ENCODE measurements around the gene ZNF493.

DNA sequence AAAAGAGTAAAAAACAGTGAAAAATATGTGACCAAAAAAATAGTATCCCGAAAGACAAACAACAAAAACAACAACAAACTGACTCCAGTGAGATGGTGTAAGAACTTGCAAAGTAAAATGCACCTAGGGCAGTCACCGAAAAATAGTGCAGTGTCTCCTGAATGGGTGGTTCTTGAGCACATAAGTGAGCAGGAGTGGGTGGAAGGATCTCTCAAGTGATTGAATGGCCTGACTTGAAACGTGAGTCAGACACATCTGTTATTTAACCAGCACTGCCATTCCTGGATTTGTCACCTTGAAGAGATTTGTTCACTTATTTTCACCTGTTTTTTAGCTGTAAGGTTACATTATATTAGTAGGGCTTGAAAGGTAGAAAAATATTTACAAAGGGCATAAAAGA, 34.6 kb upstream of the ZNF493 start:
- TF ChIP-seq POLR2AphosphoS5 (IDR thresholded peaks at IDR 0.05) (no peak), POLR2A (IDR thresholded peaks at IDR 0.05) (no peak), EP300 (IDR thresholded peaks at IDR 0.05) (no peak)
- TF ChIP-seq, protein P1, sequence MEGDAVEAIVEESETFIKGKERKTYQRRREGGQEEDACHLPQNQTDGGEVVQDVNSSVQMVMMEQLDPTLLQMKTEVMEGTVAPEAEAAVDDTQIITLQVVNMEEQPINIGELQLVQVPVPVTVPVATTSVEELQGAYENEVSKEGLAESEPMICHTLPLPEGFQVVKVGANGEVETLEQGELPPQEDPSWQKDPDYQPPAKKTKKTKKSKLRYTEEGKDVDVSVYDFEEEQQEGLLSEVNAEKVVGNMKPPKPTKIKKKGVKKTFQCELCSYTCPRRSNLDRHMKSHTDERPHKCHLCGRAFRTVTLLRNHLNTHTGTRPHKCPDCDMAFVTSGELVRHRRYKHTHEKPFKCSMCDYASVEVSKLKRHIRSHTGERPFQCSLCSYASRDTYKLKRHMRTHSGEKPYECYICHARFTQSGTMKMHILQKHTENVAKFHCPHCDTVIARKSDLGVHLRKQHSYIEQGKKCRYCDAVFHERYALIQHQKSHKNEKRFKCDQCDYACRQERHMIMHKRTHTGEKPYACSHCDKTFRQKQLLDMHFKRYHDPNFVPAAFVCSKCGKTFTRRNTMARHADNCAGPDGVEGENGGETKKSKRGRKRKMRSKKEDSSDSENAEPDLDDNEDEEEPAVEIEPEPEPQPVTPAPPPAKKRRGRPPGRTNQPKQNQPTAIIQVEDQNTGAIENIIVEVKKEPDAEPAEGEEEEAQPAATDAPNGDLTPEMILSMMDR (IDR thresholded peaks at IDR 0.05), result no peak

All from gastroesophageal sphincter (tissue), 3 donors.